Type B pancreatic cell (in vitro differentiated cells): ENCODE data around the gene RGL4. TPM values are rescaled to one million over a fixed set of nuclear protein-coding genes. Genes with fewer than 3 reads are reported as not detected.

Source experiments
- DNase-seq: peaks from one replicate; pipeline ENCODE4 v3.0.0; 2021; ENCODE audit warnings: mixed read lengths; ENCODE audit not compliant: unreplicated experiment; ENCODE audit errors: extremely low spot score
- H3K27ac Mint-ChIP-seq: 2 replicates; pipeline ENCODE4 v1.8.0; 2021; ENCODE audit warnings: mild to moderate bottlenecking, mixed read lengths
- H3K27me3 Mint-ChIP-seq: 2 replicates; pipeline ENCODE4 v1.8.0; 2021; ENCODE audit warnings: mixed read lengths
- H3K36me3 Mint-ChIP-seq: 2 replicates; pipeline ENCODE4 v1.8.0; 2021; ENCODE audit warnings: mixed read lengths
- H3K4me1 Mint-ChIP-seq: one replicate; pipeline ENCODE4 v1.8.0; 2021; ENCODE audit warnings: mixed read lengths; ENCODE audit not compliant: unreplicated experiment
- H3K4me3 Mint-ChIP-seq: 2 replicates; pipeline ENCODE4 v1.8.0; 2021; ENCODE audit warnings: mild to moderate bottlenecking, mixed read lengths
- H3K9me3 Mint-ChIP-seq: 2 replicates; pipeline ENCODE4 v1.8.0; 2021; ENCODE audit warnings: mixed read lengths
- CTCF ChIP-seq: fragments of 200-600 bp; sonication (generic); conservative IDR thresholded peaks from 2 replicates; pipeline ENCODE4 v1.5.0; 2021; ENCODE audit warnings: antibody characterized with exemption, mild to moderate bottlenecking
- total RNA-seq: library from RNA; stranded (reverse); gene quantifications from 2 replicates; pipeline ENCODE4 v1.2.1, GENCODE V29; 2021; ENCODE audit warnings: low replicate concordance

The RGL4 gene
- total RNA-seq, 1 donor from 2014 or later: not detected

DNA sequence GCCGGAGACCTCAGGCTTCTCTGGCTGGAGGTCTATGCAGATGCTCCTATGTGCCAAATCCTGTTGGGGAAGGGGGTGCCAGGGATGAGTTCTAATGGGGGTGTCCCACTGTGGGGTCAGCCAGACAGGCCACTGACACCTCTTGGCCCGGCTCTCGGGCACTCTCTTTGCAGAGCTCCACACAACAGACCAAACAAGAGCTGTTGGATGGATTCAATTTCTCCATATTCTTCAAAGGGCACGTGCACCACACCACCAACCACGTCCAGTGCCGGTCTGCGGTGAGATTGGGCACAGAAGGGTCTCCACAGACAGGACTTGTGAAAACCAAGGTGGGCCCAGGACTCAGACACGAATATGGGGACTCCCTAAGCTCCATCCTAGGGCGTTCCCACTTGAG is 2.2 kb upstream of the RGL4 start:
- no peak for DNase-seq
- H3K27me3 Mint-ChIP-seq: no peaks in the 10 kb centered on the region
- H3K27ac Mint-ChIP-seq: no peak overlapping the region
- no peaks in the 10 kb centered on the region for H3K9me3 Mint-ChIP-seq
- H3K4me3 Mint-ChIP-seq: no peak overlapping the region
- no peak for TF ChIP-seq CTCF
- H3K4me1 Mint-ChIP-seq: peaks cover 1% of the 10 kb centered on the region
- H3K36me3 Mint-ChIP-seq: peaks cover 17% of the 10 kb centered on the region

GRCh38 chr22:23689414-23689813 is 1.4 kb upstream of the RGL4 start:
- H3K36me3 Mint-ChIP-seq: peaks cover 17% of the 10 kb centered on the region
- TF ChIP-seq CTCF: no peak
- no peak for DNase-seq
- no peak overlapping the region for H3K4me3 Mint-ChIP-seq
- no peaks in the 10 kb centered on the region for H3K9me3 Mint-ChIP-seq
- H3K4me1 Mint-ChIP-seq: no peaks in the 10 kb centered on the region
- no peaks in the 10 kb centered on the region for H3K27me3 Mint-ChIP-seq
- no peak overlapping the region for H3K27ac Mint-ChIP-seq

GRCh38 chr22:23691748-23692423 is 1.1 kb downstream of the RGL4 start:
- DNase-seq: peak; percentile 64
- H3K36me3 Mint-ChIP-seq: peaks cover 22% of the 10 kb centered on the region
- no peaks in the 10 kb centered on the region for H3K9me3 Mint-ChIP-seq

GRCh38 chr22:23692598-23693291 is 1.9 kb downstream of the RGL4 start:
- Mint-ChIP-seq H3K4me1 (no peaks in the 10 kb centered on the region), H3K36me3 (peaks cover 22% of the 10 kb centered on the region), H3K27ac (no peak overlapping the region), H3K4me3 (no peak overlapping the region), H3K9me3 (no peaks in the 10 kb centered on the region), H3K27me3 (no peaks in the 10 kb centered on the region)
- no peak for TF ChIP-seq CTCF
- no peak for DNase-seq

More at GRCh38 chr22:23691748-23692423, 1.1 kb downstream of the RGL4 start:
- Mint-ChIP-seq H3K27ac (no peak overlapping the region), H3K4me3 (no peak overlapping the region), H3K4me1 (no peaks in the 10 kb centered on the region), H3K27me3 (no peaks in the 10 kb centered on the region)
- TF ChIP-seq CTCF: no peak

- Mint-ChIP-seq H3K36me3 (peaks cover 22% of the 10 kb centered on the region), H3K27ac (no peak overlapping the region), H3K9me3 (no peaks in the 10 kb centered on the region), H3K4me1 (no peaks in the 10 kb centered on the region), H3K27me3 (no peaks in the 10 kb centered on the region), H3K4me3 (no peak overlapping the region)
- no peak for DNase-seq
- TF ChIP-seq CTCF: no peak
Measured at GRCh38 chr22:23693979-23694680, 3.3 kb downstream of the RGL4 start.
